OCI-LY1 (cell line): ENCODE measurements around the gene CLTCL1.

Experiments
- CTCF ChIP-seq: fragments of 200-600 bp; sonication (generic), shearing (Covaris generic); IDR thresholded peaks from 2 replicates; pipeline ENCODE4 v1.5.1; 2017; ENCODE audit warnings: mild to moderate bottlenecking, antibody characterized with exemption, low read length, moderate library complexity, mixed read lengths
- EZH2 ChIP-seq: fragments of 200-600 bp; sonication (generic), shearing (Covaris generic); IDR thresholded peaks from 2 replicates; pipeline ENCODE4 v1.8.0; 2017; ENCODE audit warnings: borderline replicate concordance, mixed run types, mild to moderate bottlenecking, antibody characterized with exemption, low read length, moderate library complexity, mixed read lengths

GRCh38 chr22:19214078-19214473 is 77.4 kb downstream of the CLTCL1 start:
- TF ChIP-seq EZH2: no peak
- TF ChIP-seq CTCF: no peak
